Immature natural killer cell (primary cell): ENCODE measurements around the gene BPIFB3. TPM values are rescaled to one million over a fixed set of nuclear protein-coding genes. Genes with fewer than 3 reads are reported as not detected.
"Not testable (repeated sequence)": the region's sequence is repeated elsewhere in the genome, so short reads cannot be mapped to it uniquely, and the experiment has no call there.

Experiments
- DNase-seq, 3 donors: peaks; one replicate each; pipeline ENCODE4 v3.0.0; 2022; ENCODE audit warnings: mixed read lengths in 1 of 3
- H3K27ac Mint-ChIP-seq, 6 donors: one replicate each; pipeline ENCODE4 v1.8.0; 2020; ENCODE audit warnings: mixed read lengths in 6 of 6, mild to moderate bottlenecking in 5 of 6, inconsistent platforms in 4 of 6, moderate library complexity in 3 of 6
- H3K27me3 Mint-ChIP-seq, 3 donors: one replicate each; pipeline ENCODE4 v1.8.0; 2020 to 2021; ENCODE audit warnings: low read depth in 3 of 3, mild to moderate bottlenecking in 3 of 3, mixed read lengths in 3 of 3, moderate library complexity in 3 of 3, inconsistent platforms in 1 of 3
- H3K36me3 Mint-ChIP-seq, 3 donors: one replicate each; pipeline ENCODE4 v1.8.0; 2020; ENCODE audit warnings: mixed read lengths in 3 of 3, inconsistent platforms in 2 of 3, mild to moderate bottlenecking in 2 of 3
- H3K4me1 Mint-ChIP-seq, 2 donors: one replicate each; pipeline ENCODE4 v1.8.0; 2020; ENCODE audit warnings: inconsistent platforms in 2 of 2, mild to moderate bottlenecking in 2 of 2, mixed read lengths in 2 of 2, moderate library complexity in 1 of 2
- H3K4me3 Mint-ChIP-seq, 5 donors: one replicate each; pipeline ENCODE4 v1.8.0; 2020; ENCODE audit warnings: mild to moderate bottlenecking in 5 of 5, mixed read lengths in 5 of 5, inconsistent platforms in 3 of 5, moderate library complexity in 3 of 5
- H3K9me3 Mint-ChIP-seq, 6 donors: one replicate each; pipeline ENCODE4 v1.8.0; 2020; ENCODE audit warnings: mild to moderate bottlenecking in 6 of 6, mixed read lengths in 6 of 6, inconsistent platforms in 4 of 6, moderate library complexity in 3 of 6
- polyA plus RNA-seq, 3 donors: library from polyadenylated mRNA; unstranded; fragments of 300-500 nt; fragmentation: Illumina TruSeq; gene quantifications; one replicate each; pipeline ENCODE4 v1.2.3, GENCODE V29; 2021

BPIFB3 gene
- polyA plus RNA-seq, 3 donors from 2014 or later = not detected

DNA sequence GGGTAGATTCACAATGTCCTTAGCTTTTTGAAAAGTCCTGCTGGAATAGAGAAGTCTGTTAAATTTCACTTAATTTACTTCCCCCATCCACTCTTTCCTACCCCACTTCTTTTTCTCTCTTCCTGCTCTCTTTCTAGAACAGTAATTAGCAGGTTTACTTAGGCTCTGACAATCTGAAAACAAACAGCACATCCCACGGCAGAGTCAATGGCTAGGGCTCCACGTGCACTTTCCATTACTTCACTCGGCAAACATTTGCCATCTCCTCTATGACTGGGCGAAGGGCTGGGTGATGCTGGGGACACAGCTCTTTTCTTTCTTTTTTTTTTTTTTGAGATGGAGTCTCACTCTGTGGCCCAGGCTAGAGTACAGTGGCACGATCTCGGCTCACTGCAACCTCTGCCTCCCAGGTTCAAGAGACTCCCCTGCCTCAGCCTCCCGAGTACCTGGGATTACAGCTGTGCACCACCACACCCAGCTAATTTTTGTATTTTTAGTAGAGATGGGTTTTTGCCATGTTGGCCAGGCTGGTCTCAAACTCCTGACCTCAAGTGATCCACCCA, 52.4 kb downstream of the BPIFB3 start:
- H3K4me1 Mint-ChIP-seq, H3K36me3 Mint-ChIP-seq, H3K27me3 Mint-ChIP-seq, H3K27ac Mint-ChIP-seq, H3K4me3 Mint-ChIP-seq, DNase-seq, H3K9me3 Mint-ChIP-seq: not testable (repeated sequence)

DNA sequence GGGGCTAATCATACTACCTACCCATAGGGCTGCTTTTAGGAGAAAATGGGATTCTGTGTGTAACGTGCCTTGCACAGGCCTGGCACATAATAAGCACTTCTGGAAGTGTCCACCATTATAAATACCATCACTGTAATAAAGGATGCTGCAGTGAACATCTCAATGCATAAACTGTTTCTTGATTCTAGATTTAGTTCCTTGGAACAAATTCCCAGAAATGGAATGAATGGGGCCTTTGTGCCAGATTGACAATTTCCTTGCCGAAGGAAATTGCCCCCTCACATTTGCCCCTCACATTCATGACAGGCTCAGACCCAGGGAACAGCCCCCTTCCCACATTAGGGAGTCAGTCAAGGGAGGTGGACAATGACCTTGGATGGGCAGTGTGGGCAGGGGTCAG, 55.0 kb downstream of the BPIFB3 start:
- H3K4me3 Mint-ChIP-seq = no peak overlapping the region
- H3K9me3 Mint-ChIP-seq = no peaks in the 10 kb centered on the region
- no peaks in the 10 kb centered on the region for H3K4me1 Mint-ChIP-seq
- H3K27me3 Mint-ChIP-seq = peaks cover 1 to 5% (median 3%) of the 10 kb centered on the region in 3 donors
- H3K36me3 Mint-ChIP-seq = no peaks in the 10 kb centered on the region
- DNase-seq = no peak
- H3K27ac Mint-ChIP-seq = no peak overlapping the region

DNA sequence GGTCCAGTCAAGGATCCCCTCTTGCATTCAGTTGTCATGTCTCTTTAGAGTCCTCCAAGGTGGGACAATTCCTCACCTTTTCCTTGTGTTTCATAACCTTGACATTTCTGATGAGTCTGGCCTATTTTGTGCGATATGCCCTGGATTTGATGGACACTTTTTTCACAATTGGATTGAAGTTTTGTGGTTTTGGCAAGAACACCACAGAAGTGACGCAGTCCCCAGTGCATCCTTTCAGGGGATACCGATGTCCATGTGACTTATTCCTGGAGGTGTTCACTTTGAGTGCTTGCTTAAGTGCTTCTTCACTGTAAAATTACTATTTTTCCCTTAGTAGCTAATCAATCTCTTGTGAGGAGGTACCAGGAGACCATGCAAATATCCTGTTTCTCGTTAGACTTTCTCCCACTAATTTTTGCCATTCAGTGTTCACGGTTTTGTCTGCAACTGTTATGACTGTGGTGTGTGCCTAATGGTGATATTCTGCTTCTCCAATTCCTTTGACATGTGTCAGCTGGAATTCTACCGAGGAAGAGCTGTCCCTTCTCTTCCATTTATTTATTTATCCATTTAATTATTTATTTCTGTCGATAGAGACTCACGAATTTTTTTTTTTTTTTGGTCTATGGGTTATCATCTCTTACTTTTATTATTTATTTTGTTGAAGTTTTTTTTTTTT, 56.6 kb downstream of the BPIFB3 start:
- Mint-ChIP-seq H3K9me3 (no peaks in the 10 kb centered on the region), H3K4me1 (no peaks in the 10 kb centered on the region), H3K36me3 (no peaks in the 10 kb centered on the region), H3K4me3 (no peak overlapping the region), H3K27me3 (peaks cover 1 to 5% (median 3%) of the 10 kb centered on the region in 3 donors), H3K27ac (no peak overlapping the region)
- no peak for DNase-seq

DNA sequence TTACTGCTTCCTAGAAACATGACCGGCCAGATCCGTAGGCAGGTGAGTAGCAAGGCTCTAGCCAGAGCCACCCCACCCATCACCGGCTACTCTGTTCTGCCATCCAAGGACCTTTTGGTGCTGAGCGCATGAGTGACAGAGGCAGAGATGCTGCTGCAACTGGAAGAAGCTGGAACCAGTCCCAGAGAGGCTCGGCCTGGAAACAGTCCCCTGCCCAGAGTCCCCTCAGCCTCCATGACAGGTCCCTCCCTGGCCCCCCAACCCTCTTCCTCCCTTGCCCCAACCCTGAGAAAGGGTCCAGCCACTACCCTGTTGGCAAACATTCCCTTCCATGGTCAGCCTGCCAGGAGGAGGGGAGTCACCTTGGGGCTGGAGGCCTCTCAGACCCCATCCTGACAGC, 57.6 kb downstream of the BPIFB3 start:
- Mint-ChIP-seq H3K9me3 (no peaks in the 10 kb centered on the region), H3K27ac (no peak overlapping the region), H3K27me3 (peaks cover 0 to 4% (median 4%) of the 10 kb centered on the region in 3 donors), H3K36me3 (no peaks in the 10 kb centered on the region), H3K4me3 (no peak overlapping the region), H3K4me1 (no peaks in the 10 kb centered on the region)
- no peak for DNase-seq

DNA sequence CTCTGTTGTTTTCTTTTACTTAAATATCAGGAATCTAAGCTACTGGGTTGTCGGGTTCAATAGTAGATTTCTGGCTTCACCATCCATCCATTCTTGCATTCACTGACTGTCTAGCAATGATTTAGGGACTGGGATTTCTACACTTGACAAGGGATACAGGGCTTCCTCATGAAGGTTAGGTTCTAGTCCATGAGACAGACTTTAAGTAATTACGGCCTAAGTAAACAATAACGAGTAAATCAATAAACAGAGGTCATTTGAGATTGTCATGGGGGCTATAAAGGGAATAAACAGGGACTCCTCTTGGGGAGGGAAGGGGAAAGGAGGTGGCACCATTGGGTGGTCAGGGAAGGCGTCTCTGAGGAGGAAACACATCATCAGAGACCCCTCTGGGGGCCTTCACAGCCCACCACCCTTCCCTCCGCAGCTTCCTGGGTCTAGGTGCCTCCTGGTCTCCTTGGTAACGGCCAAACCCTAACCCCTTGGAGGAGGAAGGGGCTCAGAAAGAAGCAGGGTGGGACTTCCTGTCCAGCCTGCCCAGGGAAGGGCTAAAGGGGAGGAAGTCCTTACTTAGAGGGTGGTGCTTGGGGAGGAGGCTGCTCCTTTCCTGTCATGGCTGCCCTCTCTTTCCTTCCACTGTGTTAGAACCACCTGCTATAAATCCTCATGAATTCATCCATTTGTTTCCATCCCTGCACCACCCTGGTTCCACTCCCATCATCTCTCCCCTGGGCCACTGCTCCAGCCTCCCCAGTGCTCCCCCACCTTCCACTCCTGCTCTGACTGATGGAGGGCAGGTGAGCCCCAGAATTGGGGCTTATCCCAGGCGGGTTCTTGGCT, 59.1 kb downstream of the BPIFB3 start:
- H3K27me3 Mint-ChIP-seq = peaks cover 0 to 3% (median 2%) of the 10 kb centered on the region in 3 donors
- no peak overlapping the region for H3K4me3 Mint-ChIP-seq
- no peaks in the 10 kb centered on the region for H3K9me3 Mint-ChIP-seq
- H3K4me1 Mint-ChIP-seq = no peaks in the 10 kb centered on the region
- H3K27ac Mint-ChIP-seq = no peak overlapping the region
- no peak for DNase-seq
- H3K36me3 Mint-ChIP-seq = no peaks in the 10 kb centered on the region

DNA sequence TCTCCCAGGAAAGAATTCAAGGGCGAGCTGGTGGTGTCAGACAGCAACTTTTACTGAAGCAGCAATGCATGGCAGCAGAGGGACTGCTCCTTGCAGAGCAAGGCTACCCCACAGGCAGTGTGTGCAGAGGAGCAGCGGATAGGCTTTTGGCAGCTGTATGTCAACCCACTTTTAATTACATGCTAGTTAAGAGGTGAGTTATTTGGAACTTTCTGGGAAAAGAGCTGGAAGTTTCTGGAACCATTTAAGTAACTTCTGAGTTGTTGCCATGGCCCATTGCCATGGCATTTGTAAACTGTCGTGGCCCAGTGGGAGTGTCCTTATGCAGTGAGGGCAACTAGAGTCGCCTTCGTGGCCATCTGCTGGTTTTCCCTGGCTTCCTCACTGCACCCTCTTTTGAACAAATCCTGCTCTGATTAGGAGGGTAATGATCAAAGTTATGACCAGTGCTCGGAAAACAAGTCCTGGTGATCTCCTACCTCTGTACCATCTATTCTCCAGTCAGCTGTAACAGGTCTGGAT, 59.7 kb downstream of the BPIFB3 start:
- Mint-ChIP-seq H3K27me3 (peaks cover 0 to 3% (median 2%) of the 10 kb centered on the region in 3 donors), H3K4me1 (no peaks in the 10 kb centered on the region), H3K4me3 (no peak overlapping the region), H3K27ac (no peak overlapping the region), H3K36me3 (no peaks in the 10 kb centered on the region), H3K9me3 (no peaks in the 10 kb centered on the region)
- DNase-seq = no peak

DNA sequence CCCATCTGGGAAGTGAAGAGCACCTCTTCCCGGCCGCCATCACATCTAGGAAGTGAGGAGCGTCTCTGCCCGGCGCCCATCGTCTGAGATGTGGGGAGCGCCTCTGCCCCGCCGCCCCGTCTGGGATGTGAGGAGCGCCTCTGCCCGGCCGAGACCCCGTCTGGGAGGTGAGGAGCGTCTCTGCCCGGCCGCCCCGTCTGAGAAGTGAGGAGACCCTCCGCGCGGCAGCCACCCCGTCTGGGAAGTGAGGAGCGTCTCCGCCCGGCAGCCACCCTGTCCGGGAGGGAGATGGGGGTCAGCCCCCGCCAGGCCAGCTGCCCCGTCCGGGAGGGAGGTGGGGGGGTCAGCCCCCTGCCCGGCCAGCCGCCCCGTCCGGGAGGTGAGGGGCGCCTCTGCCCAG, 61.8 kb downstream of the BPIFB3 start:
- H3K27me3 Mint-ChIP-seq, H3K4me1 Mint-ChIP-seq, H3K27ac Mint-ChIP-seq, DNase-seq, H3K9me3 Mint-ChIP-seq, H3K4me3 Mint-ChIP-seq, H3K36me3 Mint-ChIP-seq: not testable (repeated sequence)

DNA sequence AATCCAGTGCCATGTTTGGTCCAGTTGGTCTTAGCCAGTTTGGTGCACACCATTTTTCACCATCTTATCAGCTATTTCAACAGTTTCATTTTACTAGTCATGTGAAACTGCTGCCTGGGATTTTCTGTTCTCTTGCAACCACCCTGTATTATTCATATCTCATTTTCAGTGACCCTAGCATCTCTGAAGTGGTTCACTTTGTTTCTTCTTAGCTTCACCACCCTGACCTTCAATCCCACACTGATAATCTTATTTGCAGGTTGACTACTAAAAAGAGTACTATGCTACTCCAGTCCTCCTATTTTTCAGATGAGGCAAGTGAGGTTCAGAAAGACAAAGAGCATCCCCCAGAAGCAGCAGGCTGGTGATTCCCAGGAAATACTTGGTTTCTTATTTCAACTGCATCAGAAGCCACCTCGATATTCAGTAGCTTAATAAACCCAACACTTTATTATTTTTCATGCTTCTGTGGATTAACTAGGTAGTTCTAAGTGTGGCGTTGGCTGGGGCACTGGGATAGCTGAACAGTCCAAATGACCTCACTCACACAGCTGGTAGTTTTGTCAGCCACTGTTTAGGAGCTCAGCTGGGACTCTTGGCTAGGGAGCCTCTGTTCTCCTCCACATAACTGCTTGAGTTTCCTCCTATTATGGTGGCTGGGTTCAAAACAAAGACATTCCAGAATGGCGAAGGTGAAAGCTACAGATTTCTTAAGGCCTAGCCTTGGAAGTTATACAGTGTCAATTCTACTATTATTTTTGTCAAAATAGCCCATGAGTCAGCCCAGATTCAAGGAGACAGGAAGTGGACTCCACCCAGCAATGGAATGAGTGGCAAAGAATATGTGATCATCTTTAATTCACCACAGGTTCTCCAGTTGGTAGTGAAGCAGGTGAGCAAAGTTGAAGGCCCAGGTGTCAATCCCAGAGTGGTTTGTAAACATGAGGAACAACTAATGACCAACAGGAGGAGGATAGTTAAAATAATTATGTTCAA, 66.3 kb downstream of the BPIFB3 start:
- Mint-ChIP-seq H3K9me3 (no peaks in the 10 kb centered on the region), H3K4me1 (no peaks in the 10 kb centered on the region), H3K36me3 (no peaks in the 10 kb centered on the region), H3K27me3 (peaks cover 5 to 7% (median 6%) of the 10 kb centered on the region in 3 donors), H3K27ac (no peak overlapping the region), H3K4me3 (no peak overlapping the region)
- no peak for DNase-seq

DNA sequence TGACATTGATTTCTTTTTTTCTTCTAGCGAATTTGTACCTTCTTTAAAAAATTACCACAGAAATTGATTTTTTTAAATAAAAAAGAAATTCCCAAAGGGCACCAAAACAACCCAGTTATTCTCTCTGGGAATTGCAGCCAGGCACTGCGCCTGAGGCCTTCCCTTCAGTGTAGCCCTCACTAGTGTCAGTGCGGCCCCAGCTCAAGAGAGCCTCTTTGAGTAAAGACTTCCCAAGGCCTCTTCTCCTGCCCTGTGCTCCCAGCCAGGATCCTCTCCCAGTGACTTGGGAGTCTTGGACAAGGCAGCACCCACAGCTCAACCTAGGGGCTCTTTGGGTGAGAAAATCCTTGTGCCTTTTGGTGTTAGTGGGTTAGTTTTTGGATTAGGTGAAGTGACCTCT, 67.2 kb downstream of the BPIFB3 start:
- Mint-ChIP-seq H3K4me3 (no peak overlapping the region), H3K4me1 (no peaks in the 10 kb centered on the region), H3K36me3 (no peaks in the 10 kb centered on the region), H3K9me3 (no peaks in the 10 kb centered on the region), H3K27ac (no peak overlapping the region), H3K27me3 (peaks cover 6 to 10% (median 9%) of the 10 kb centered on the region in 3 donors)
- DNase-seq = no peak

DNA sequence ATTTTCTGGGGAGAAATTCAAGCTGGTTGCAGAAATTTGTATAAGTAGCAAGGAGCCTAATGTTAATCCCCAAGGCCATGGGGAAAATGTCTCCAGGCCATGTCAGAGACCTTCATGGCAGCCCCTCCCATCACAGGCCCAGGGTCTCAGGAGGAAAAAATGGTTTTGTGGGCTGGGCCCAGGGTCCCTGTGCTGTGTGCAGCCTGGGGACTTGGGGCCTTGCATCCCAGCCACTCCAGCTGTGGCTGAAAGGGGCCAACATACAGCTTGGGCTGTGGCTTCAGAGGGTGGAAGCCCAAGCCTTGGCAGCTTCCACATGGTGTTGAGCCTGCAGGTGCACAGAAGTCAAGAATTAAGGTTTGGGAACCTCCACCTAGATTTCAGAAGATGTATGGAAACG, 68.6 kb downstream of the BPIFB3 start:
- H3K27me3 Mint-ChIP-seq, H3K9me3 Mint-ChIP-seq, DNase-seq, H3K4me3 Mint-ChIP-seq, H3K36me3 Mint-ChIP-seq, H3K27ac Mint-ChIP-seq, H3K4me1 Mint-ChIP-seq: not testable (repeated sequence)

Other genes with a start within 250 kb of the BPIFB3 start
- 100 to 1,000 TPM; 137 to 218 (median 150) TPM for gene MAPRE1, start 233.9 kb upstream of the BPIFB3 start, polyA plus RNA-seq
- under 1 TPM in 1 of 3 donors, not detected in 2; 0.20 TPM for gene EFCAB8, start 195.0 kb upstream of the BPIFB3 start, polyA plus RNA-seq
- gene SUN5, start 49.5 kb upstream of the BPIFB3 start, polyA plus RNA-seq = not detected
- gene BPIFB2, start 46.2 kb upstream of the BPIFB3 start, polyA plus RNA-seq = not detected
- gene BPIFB6, start 22.3 kb upstream of the BPIFB3 start, polyA plus RNA-seq = not detected
- not detected for gene BPIFB4, start 25.7 kb downstream of the BPIFB3 start, polyA plus RNA-seq
- not detected for gene BPIFA2, start 114.3 kb downstream of the BPIFB3 start, polyA plus RNA-seq
- not detected for gene BPIFA3, start 163.4 kb downstream of the BPIFB3 start, polyA plus RNA-seq
- not detected for gene BPIFA1, start 182.1 kb downstream of the BPIFB3 start, polyA plus RNA-seq
- gene BPIFB1, start 229.3 kb downstream of the BPIFB3 start, polyA plus RNA-seq = not detected